GM12878 (cell line): ENCODE results near the gene PRKCZ. TPM values are rescaled to one million over a fixed set of nuclear protein-coding genes. Genes with fewer than 3 reads are reported as not detected.

Source experiments
- ATAC-seq: fragments of 200-7000 bp; cut with Tn5 transposase; 3 replicates; pipeline ENCODE4 v1.9.1; 2020; ENCODE audit warnings: mild to moderate bottlenecking, moderate library complexity
- BruUV-seq: library from RNA; stranded (reverse); fragments of 400-500 nt; replicated peaks from 2 replicates; lab custom pipeline; 2021; lab: Mats Ljungman, UMichigan
- CTCF ChIA-PET: fragments of 300-600 bp; sonication (Branson Sonifier 250); formaldehyde crosslinking; extraction: SDS; loops from one replicate; lab custom pipeline; 2021; ENCODE audit warnings: inconsistent platforms; lab: Yijun Ruan, JAX
- POLR2A ChIA-PET: fragments of 350-600 bp; formaldehyde crosslinking; extraction: SDS; loops from one replicate; lab custom pipeline; 2021; ENCODE audit warnings: inconsistent platforms; lab: Charles Lee
- RAD21 ChIA-PET: fragments of 300-600 bp; sonication (Branson Sonifier 250); formaldehyde crosslinking; loops from one replicate; lab custom pipeline; 2023; ENCODE audit warnings: antibody characterized with exemption; ENCODE audit not compliant: unreplicated experiment; lab: Charles Lee
- SMC1A ChIA-PET: fragments of 300-600 bp; sonication (Branson Sonifier 250); formaldehyde crosslinking; loops from one replicate; lab custom pipeline; 2023; ENCODE audit not compliant: unreplicated experiment, uncharacterized antibody; lab: Charles Lee
- DNase-seq: peaks from one replicate; pipeline ENCODE4 v3.0.0-alpha.2; 2011; ENCODE audit warnings: low read depth, low spot score
- FAIRE-seq: peaks from 3 replicates; lab custom pipeline; 2011; peaks lifted over from hg19 to GRCh38; lab: Jason Lieb, UNC
- H2AFZ ChIP-seq: 2 replicates; pipeline ENCODE4 v1.6.0; 2011; ENCODE audit warnings: low read depth, low read length, control low read depth; ENCODE audit not compliant: control insufficient read depth
- H3K27ac ChIP-seq: 2 replicates; pipeline ENCODE4 v1.5.1; 2011; ENCODE audit warnings: control low read depth; ENCODE audit not compliant: control insufficient read depth, insufficient read depth
- H3K27me3 ChIP-seq, 2 experiments: replicated peaks in 1 of 2; 2 replicates each; pipeline versions ENCODE4 v1.6.0 to v1.6.1; 2011; ENCODE audit warnings: low read length in 1 of 2; ENCODE audit not compliant: control insufficient read depth in 2 of 2, insufficient read depth in 2 of 2
- H3K36me3 ChIP-seq, 2 experiments: 2 replicates each; pipeline ENCODE4 v1.5.1; 2011; ENCODE audit warnings: low read length in 1 of 2; ENCODE audit not compliant: control insufficient read depth in 2 of 2, insufficient read depth in 2 of 2
- H3K4me1 ChIP-seq: 2 replicates; pipeline ENCODE4 v1.6.1; 2011; ENCODE audit warnings: mild to moderate bottlenecking, low read length, moderate library complexity, mixed read lengths; ENCODE audit not compliant: control insufficient read depth, insufficient read depth
- H3K4me2 ChIP-seq: 2 replicates; pipeline ENCODE4 v1.6.0; 2011; ENCODE audit warnings: control low read depth; ENCODE audit not compliant: control insufficient read depth, insufficient read depth
- H3K4me3 ChIP-seq: fragments of 200-600 bp; sonication (generic); 2 replicates; pipeline ENCODE4 v1.5.1; 2016
- H3K79me2 ChIP-seq: 2 replicates; pipeline ENCODE4 v1.6.0; 2011; ENCODE audit warnings: low read length; ENCODE audit not compliant: control insufficient read depth, insufficient read depth
- H3K9ac ChIP-seq: 2 replicates; pipeline ENCODE4 v1.8.0; 2011; ENCODE audit warnings: low read length, control low read depth, mixed read lengths; ENCODE audit not compliant: control insufficient read depth, insufficient read depth
- H3K9me3 ChIP-seq: replicated peaks from 3 replicates; pipeline ENCODE4 v1.5.1; 2011; ENCODE audit warnings: mild to moderate bottlenecking, low read length; ENCODE audit not compliant: control insufficient read depth, insufficient read depth
- H4K20me1 ChIP-seq: 2 replicates; pipeline ENCODE4 v1.6.0; 2011; ENCODE audit not compliant: control insufficient read depth, insufficient read depth
- BACH1 ChIP-seq: fragments of 450-650 bp; IDR thresholded peaks from 2 replicates; pipeline ENCODE4 v1.6.1; 2017; ENCODE audit warnings: mild to moderate bottlenecking, borderline replicate concordance
- CBX3 ChIP-seq: fragments of 200-600 bp; sonication (generic); IDR thresholded peaks from 2 replicates; pipeline ENCODE4 v1.6.1; 2016; ENCODE audit warnings: low read depth, borderline replicate concordance
- EED ChIP-seq: sonication (generic); IDR thresholded peaks from 2 replicates; pipeline ENCODE4 v1.6.1; 2016; ENCODE audit warnings: antibody characterized with exemption, low read depth
- EGR1 ChIP-seq, 2 experiments: IDR thresholded peaks; 1 replicate in 1 of 2; 2 replicates in 1 of 2; pipeline ENCODE4 v1.6.1; 2011 to 2012; ENCODE audit warnings: low read depth in 2 of 2, low read length in 2 of 2, borderline replicate concordance in 1 of 2, mild to moderate bottlenecking in 1 of 2, moderate library complexity in 1 of 2
- FOXM1 ChIP-seq: IDR thresholded peaks from 2 replicates; pipeline ENCODE4 v1.6.1; 2012; ENCODE audit warnings: low read depth, mild to moderate bottlenecking, inconsistent platforms, low read length, moderate library complexity
- MEF2B ChIP-seq: fragments of 450-650 bp; IDR thresholded peaks from 2 replicates; pipeline ENCODE4 v1.6.1; 2018; ENCODE audit warnings: mild to moderate bottlenecking, moderate library complexity; ENCODE audit not compliant: partially characterized antibody, poor library complexity, severe bottlenecking
- RELA ChIP-seq: fragments of 450-650 bp; IDR thresholded peaks from 2 replicates; pipeline ENCODE4 v1.8.0; 2014; ENCODE audit warnings: borderline replicate concordance; ENCODE audit not compliant: partially characterized antibody
- SIN3A ChIP-seq: IDR thresholded peaks from 2 replicates; pipeline ENCODE4 v1.6.1; 2012; ENCODE audit warnings: low read depth, low read length, improper control_type of control experiment
- SMARCA5 ChIP-seq: fragments of 450-650 bp; IDR thresholded peaks from 2 replicates; pipeline ENCODE4 v1.6.1; 2017; ENCODE audit warnings: mild to moderate bottlenecking
- TCF7 ChIP-seq: IDR thresholded peaks from 2 replicates; pipeline ENCODE4 v1.6.1; 2014; ENCODE audit warnings: antibody characterized with exemption, borderline replicate concordance
- ZBED1 ChIP-seq: IDR thresholded peaks from 2 replicates; pipeline ENCODE4 v1.6.1; 2016; ENCODE audit warnings: borderline replicate concordance
- ZNF217 ChIP-seq: fragments of 450-650 bp; IDR thresholded peaks from 2 replicates; pipeline ENCODE4 v1.6.1; 2017; ENCODE audit warnings: antibody characterized with exemption, mild to moderate bottlenecking
- WGBS: methylation state at CpG from one replicate; pipeline ENCODE4 v1.1.6; 2016; ENCODE audit warnings: low lambda C conversion rate; ENCODE audit not compliant: insufficient replicate concordance, insufficient coverage; ENCODE audit errors: missing lambda C conversion rate; 5-methylcytosine and 5-hydroxymethylcytosine counted together
- in situ Hi-C: fragments of 300-500 bp; cut with MboI; formaldehyde crosslinking; loops from 9 replicates; pipeline ENCODE4 v1.14.3; 2018; ENCODE audit warnings: mixed read lengths
- intact Hi-C: fragments of 100-400 bp; cut with micrococcal nuclease; formaldehyde crosslinking; loops from one replicate; pipeline ENCODE4 v1.14.2; 2022; ENCODE audit not compliant: unreplicated experiment
- polyA plus RNA-seq, 11 experiments: library from polyadenylated mRNA; depleted of rRNA in 4 of 11; unstranded in 6 of 11; stranded (reverse) in 5 of 11; fragments of >200 nt; fragmentation: Nextera tagmentation in 4 of 11; fragmentation: Illumina TruSeq in 1 of 11; extraction: Ambion mirVana in 4 of 11; extraction: Trizol in 1 of 11; gene quantifications; 1 replicate in 1 of 11; 2 replicates in 10 of 11; pipeline versions ENCODE4 v1.2.1 to v1.2.3, GENCODE V29; 2011 to 2016; ENCODE audit warnings: inconsistent platforms in 2 of 11, missing spikeins in 2 of 11, low read depth in 1 of 11
- total RNA-seq, 4 experiments: library from RNA; depleted of rRNA in 3 of 4; stranded (reverse); fragments of >200 nt in 3 of 4; fragmentation: Illumina TruSeq in 1 of 4; extraction: Trizol in 1 of 4; gene quantifications; 2 replicates each; pipeline versions ENCODE4 v1.2.1 to v1.2.3, GENCODE V29; 2013 to 2021
- TF ChIP-seq, protein P1 (sequence below): fragments of 450-650 bp; IDR thresholded peaks from 2 replicates; pipeline ENCODE4 v1.6.1; 2017; ENCODE audit warnings: antibody characterized with exemption, mild to moderate bottlenecking, moderate library complexity
- TF ChIP-seq, protein P2 (sequence below): fragments of 450-650 bp; conservative IDR thresholded peaks from 2 replicates; pipeline ENCODE4 v1.6.1; 2017; ENCODE audit warnings: mild to moderate bottlenecking, moderate library complexity
- TF ChIP-seq, protein P3 (sequence below): fragments of 450-650 bp; IDR thresholded peaks from 2 replicates; pipeline ENCODE4 v1.6.1; 2017; ENCODE audit warnings: mild to moderate bottlenecking

The PRKCZ gene
- total and polyA plus RNA-seq, 10 of the 15 experiments (the other 5 are each of a cell fraction or from before 2014, with no cell fraction given), result 0.05 to 1.9 (median 0.64) TPM; not detected in 1

DNA sequence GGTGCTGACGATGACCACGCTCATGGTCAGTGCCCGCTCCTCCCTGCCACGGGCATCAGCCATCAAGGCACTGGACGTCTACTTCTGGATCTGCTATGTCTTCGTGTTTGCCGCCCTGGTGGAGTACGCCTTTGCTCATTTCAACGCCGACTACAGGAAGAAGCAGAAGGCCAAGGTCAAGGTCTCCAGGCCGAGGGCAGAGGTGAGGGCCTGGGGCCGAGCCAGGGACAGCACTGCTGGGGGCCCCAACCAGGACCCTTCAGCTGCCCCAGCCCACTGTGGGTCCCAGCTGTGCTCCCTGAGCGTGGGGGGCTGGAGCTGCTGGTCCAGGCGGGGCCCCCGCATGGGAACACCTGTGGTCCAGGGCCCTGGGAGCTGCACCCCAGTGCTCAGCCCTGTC, 20.6 kb upstream of the PRKCZ start:
- Histone ChIP-seq H3K4me1 (no peaks in the 10 kb centered on the region), H3K79me2 (no peaks in the 10 kb centered on the region), H3K27me3 (no peaks in the 10 kb centered on the region; a peak in 1 of 4 replicates), H3K9ac (no peak overlapping the region), H3K36me3 (no peaks in the 10 kb centered on the region), H3K4me2 (no peak overlapping the region), H2AFZ (no peak overlapping the region), H4K20me1 (no peaks in the 10 kb centered on the region), H3K9me3 (no peaks in the 10 kb centered on the region), H3K4me3 (no peak overlapping the region), H3K27ac (no peak overlapping the region)
- in situ Hi-C loops, result no loop called here
- ChIA-PET CTCF (no interaction called here), SMC1A (no interaction called here), RAD21 (no interaction called here), POLR2A (no interaction called here)
- FAIRE-seq (no peak), DNase-seq (no peak), ATAC-seq (no peak)
- intact Hi-C loops, result no loop called here
- WGBS, result 43% methylated on average over 15 of the region's 15 CpGs
- no TSS peak for BruUV-seq
- TF ChIP-seq, protein P1, sequence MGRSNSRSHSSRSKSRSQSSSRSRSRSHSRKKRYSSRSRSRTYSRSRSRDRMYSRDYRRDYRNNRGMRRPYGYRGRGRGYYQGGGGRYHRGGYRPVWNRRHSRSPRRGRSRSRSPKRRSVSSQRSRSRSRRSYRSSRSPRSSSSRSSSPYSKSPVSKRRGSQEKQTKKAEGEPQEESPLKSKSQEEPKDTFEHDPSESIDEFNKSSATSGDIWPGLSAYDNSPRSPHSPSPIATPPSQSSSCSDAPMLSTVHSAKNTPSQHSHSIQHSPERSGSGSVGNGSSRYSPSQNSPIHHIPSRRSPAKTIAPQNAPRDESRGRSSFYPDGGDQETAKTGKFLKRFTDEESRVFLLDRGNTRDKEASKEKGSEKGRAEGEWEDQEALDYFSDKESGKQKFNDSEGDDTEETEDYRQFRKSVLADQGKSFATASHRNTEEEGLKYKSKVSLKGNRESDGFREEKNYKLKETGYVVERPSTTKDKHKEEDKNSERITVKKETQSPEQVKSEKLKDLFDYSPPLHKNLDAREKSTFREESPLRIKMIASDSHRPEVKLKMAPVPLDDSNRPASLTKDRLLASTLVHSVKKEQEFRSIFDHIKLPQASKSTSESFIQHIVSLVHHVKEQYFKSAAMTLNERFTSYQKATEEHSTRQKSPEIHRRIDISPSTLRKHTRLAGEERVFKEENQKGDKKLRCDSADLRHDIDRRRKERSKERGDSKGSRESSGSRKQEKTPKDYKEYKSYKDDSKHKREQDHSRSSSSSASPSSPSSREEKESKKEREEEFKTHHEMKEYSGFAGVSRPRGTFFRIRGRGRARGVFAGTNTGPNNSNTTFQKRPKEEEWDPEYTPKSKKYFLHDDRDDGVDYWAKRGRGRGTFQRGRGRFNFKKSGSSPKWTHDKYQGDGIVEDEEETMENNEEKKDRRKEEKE, result no peak
- TF ChIP-seq FOXM1, result no peak
- TF ChIP-seq SIN3A, result no peak
- TF ChIP-seq TCF7, result no peak
- no peak for TF ChIP-seq ZBED1
- TF ChIP-seq ZNF217, result no peak
- no peak for TF ChIP-seq MEF2B
- no peak for TF ChIP-seq CBX3
- no peak for TF ChIP-seq RELA
- TF ChIP-seq BACH1, result no peak
- TF ChIP-seq, protein P2, sequence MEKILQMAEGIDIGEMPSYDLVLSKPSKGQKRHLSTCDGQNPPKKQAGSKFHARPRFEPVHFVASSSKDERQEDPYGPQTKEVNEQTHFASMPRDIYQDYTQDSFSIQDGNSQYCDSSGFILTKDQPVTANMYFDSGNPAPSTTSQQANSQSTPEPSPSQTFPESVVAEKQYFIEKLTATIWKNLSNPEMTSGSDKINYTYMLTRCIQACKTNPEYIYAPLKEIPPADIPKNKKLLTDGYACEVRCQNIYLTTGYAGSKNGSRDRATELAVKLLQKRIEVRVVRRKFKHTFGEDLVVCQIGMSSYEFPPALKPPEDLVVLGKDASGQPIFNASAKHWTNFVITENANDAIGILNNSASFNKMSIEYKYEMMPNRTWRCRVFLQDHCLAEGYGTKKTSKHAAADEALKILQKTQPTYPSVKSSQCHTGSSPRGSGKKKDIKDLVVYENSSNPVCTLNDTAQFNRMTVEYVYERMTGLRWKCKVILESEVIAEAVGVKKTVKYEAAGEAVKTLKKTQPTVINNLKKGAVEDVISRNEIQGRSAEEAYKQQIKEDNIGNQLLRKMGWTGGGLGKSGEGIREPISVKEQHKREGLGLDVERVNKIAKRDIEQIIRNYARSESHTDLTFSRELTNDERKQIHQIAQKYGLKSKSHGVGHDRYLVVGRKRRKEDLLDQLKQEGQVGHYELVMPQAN, result no peak
- no peak for TF ChIP-seq SMARCA5
- TF ChIP-seq, protein P3, sequence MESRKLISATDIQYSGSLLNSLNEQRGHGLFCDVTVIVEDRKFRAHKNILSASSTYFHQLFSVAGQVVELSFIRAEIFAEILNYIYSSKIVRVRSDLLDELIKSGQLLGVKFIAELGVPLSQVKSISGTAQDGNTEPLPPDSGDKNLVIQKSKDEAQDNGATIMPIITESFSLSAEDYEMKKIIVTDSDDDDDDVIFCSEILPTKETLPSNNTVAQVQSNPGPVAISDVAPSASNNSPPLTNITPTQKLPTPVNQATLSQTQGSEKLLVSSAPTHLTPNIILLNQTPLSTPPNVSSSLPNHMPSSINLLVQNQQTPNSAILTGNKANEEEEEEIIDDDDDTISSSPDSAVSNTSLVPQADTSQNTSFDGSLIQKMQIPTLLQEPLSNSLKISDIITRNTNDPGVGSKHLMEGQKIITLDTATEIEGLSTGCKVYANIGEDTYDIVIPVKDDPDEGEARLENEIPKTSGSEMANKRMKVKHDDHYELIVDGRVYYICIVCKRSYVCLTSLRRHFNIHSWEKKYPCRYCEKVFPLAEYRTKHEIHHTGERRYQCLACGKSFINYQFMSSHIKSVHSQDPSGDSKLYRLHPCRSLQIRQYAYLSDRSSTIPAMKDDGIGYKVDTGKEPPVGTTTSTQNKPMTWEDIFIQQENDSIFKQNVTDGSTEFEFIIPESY, result no peak
- no peak for TF ChIP-seq EED
- TF ChIP-seq EGR1 (IDR thresholded peaks at IDR 0.05; ENCODE audit: borderline replicate concordance in 1 of 2, low read depth in 2 of 2, low read length in 2 of 2), result no peak
